ENCODE data around the gene RNF149.
"Not testable (repeated sequence)": the region's sequence is repeated elsewhere in the genome, so short reads cannot be mapped to it uniquely, and the experiment has no call there.

The RNF149 gene

GRCh38 chr2:101308432-101309210 is at the start of gene RNF149:
TSS of gene RNF149 (minus strand) at chr2:101308701. CDS start at chr2:101308588, 113 bp downstream.
- DNase-seq (ENCODE audit: extremely low read depth, low read depth): peak; percentile 78

GRCh38 chr2:101357376-101357775 is 48.9 kb upstream of the RNF149 start:
- no peak for TF ChIP-seq CTCF (IDR thresholded peaks at IDR 0.05; ENCODE audit: low read depth, low read length)
- DNase-seq (ENCODE audit: extremely low read depth, low read depth): no peak

More at GRCh38 chr2:101308432-101309210, at the start of gene RNF149:
- no peak for TF ChIP-seq CTCF (IDR thresholded peaks at IDR 0.05; ENCODE audit: low read depth, low read length)

GRCh38 chr2:101356521-101356920 is 48.0 kb upstream of the RNF149 start:
- no peak for TF ChIP-seq CTCF (IDR thresholded peaks at IDR 0.05; ENCODE audit: low read depth, low read length)
- DNase-seq (ENCODE audit: extremely low read depth, low read depth): no peak

- DNase-seq (ENCODE audit: extremely low read depth, low read depth): no peak
- no peak for TF ChIP-seq CTCF (IDR thresholded peaks at IDR 0.05; ENCODE audit: low read depth, low read length)
Measured at GRCh38 chr2:101356055-101356454, 47.6 kb upstream of the RNF149 start.

- TF ChIP-seq CTCF (IDR thresholded peaks at IDR 0.05; ENCODE audit: low read depth, low read length): no peak
- DNase-seq (ENCODE audit: extremely low read depth, low read depth): no peak
Measured at GRCh38 chr2:101355401-101356054, 47.0 kb upstream of the RNF149 start.

GRCh38 chr2:101354420-101355311 is 46.2 kb upstream of the RNF149 start:
- no peak for TF ChIP-seq CTCF (IDR thresholded peaks at IDR 0.05; ENCODE audit: low read depth, low read length)
- DNase-seq (ENCODE audit: extremely low read depth, low read depth): no peak

GRCh38 chr2:101352631-101353030 is 44.1 kb upstream of the RNF149 start:
- DNase-seq (ENCODE audit: extremely low read depth, low read depth): not testable (repeated sequence)

All from AG09319 (cell line).